ENCODE data around the gene RNF44. TPM values are rescaled to one million over a fixed set of nuclear protein-coding genes. Genes with fewer than 3 reads are reported as not detected.

The RNF44 gene
- total and polyA plus RNA-seq, 2 of the 13 experiments (the other 11 are each of a cell fraction or from before 2014, with no cell fraction given), result 9.2 to 16.8 TPM

DNA sequence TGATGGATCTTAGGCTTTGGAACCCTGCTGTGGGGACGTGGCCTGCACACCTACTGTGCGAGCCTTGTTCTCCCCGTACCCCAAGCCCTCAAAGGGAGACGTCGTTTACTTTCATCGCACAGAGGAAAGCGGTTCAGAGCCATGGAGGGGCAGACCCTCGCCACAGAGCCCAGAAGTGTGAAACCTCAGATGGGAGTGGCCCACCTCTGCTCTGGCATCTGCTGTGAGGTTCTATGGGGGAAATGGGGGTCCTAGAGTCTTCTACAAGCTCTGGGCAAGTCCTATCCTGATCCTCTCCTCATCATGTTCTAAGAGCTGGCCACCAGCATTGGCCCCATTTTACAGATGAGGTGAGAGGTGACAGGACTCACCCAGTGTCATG, 3.7 kb upstream of the RNF44 start:
- Histone ChIP-seq H3K9ac (ENCODE audit: insufficient read depth, low read depth, low read length) (peak overlapping the region; percentile 21; the same call in 1 of the 2 replicates), H4K20me1 (ENCODE audit: insufficient read depth, low read length) (no peaks in the 10 kb centered on the region), H3K4me2 (ENCODE audit: low read depth, low read length) (peak overlapping the region; percentile 93), H3K4me1 (ENCODE audit: insufficient read depth, low read length) (peaks cover 65% of the 10 kb centered on the region), H3K79me2 (ENCODE audit: insufficient read depth, low read length) (peaks cover 6% of the 10 kb centered on the region), H3K9me3 (ENCODE audit: low read length) (no peaks in the 10 kb centered on the region), H3K36me3 (replicated peaks in 1 of 2; ENCODE audit: control insufficient read depth in 1 of 2, insufficient read depth in 2 of 2, low read length in 2 of 2) (no peaks in the 10 kb centered on the region), H3K4me3 (replicated peaks in 1 of 3; ENCODE audit: insufficient read depth in 1 of 3, low read depth in 2 of 3, low read length in 3 of 3) (no peak overlapping the region), H3K27ac (ENCODE audit: extremely low read length, insufficient read depth, low read length) (no peak overlapping the region), H3K27me3 (ENCODE audit: control insufficient read depth in 1 of 2, insufficient read depth in 2 of 2, low read length in 2 of 2) (no peaks in the 10 kb centered on the region; a peak in 1 of 5 replicates), H2AFZ (ENCODE audit: low read length) (no peak overlapping the region)
- DNase-seq (ENCODE audit: low spot score) (no peak), ATAC-seq (no peak), FAIRE-seq (no peak)
- BruUV-seq (replicated peaks), result no TSS peak
- 90% methylated on average over 8 of the region's 8 CpGs for WGBS (ENCODE audit: low lambda C conversion rate)
- intact Hi-C loops (cut with micrococcal nuclease; ENCODE audit: unreplicated experiment), result no loop called here
- no peak for TF ChIP-seq TEAD3 (CRISPR knock-in tag; optimal IDR thresholded peaks at IDR 0.05; ENCODE audit: borderline replicate concordance)
- peak; percentile 59; the same call in 1 of the 2 replicates for TF ChIP-seq ZNF629 (CRISPR knock-in tag; conservative IDR thresholded peaks at IDR 0.05)
- no peak for TF ChIP-seq GLI4 (CRISPR knock-in tag; IDR thresholded peaks at IDR 0.05; ENCODE audit: borderline replicate concordance)
- TF ChIP-seq ZNF790 (CRISPR knock-in tag; IDR thresholded peaks at IDR 0.05; ENCODE audit: borderline replicate concordance), result no peak
- TF ChIP-seq NR2C2 (CRISPR knock-in tag; IDR thresholded peaks at IDR 0.05; ENCODE audit: borderline replicate concordance), result 0 out of 2 replicates have a peak, but pooled peaks have one; percentile 25
- peak; percentile 32; the same call in 1 of the 2 replicates for TF ChIP-seq ZKSCAN1 (IDR thresholded peaks at IDR 0.05; ENCODE audit: low read length)
- ChIA-PET POLR2A (interaction anchor here (7.9 kb wide), 1 partner anchor 6 kb away, joined by 212 read pairs; the partner anchor contains the start of gene CDHR2), CTCF (ENCODE audit: low intra/inter-chr PET ratio, low total read pairs) (no interaction called here)
- in situ Hi-C loops (cut with HindIII; ENCODE audit: extremely low pct_ligation_motif_present, low pct_unique_long_range_greater_than_20kb), result loop anchor here (25.0 kb wide), 1 partner anchor 821 kb away; the partner anchor contains the start of genes LMAN2 and RGS14

- H2AFZ ChIP-seq (ENCODE audit: low read length), result no peak overlapping the region
- H4K20me1 ChIP-seq (ENCODE audit: insufficient read depth, low read length), result peaks cover under 1% of the 10 kb centered on the region; the same call in 1 of the 2 replicates
- H3K4me2 ChIP-seq (ENCODE audit: low read depth, low read length), result no peak overlapping the region
- FAIRE-seq (no peak), ATAC-seq (no peak), DNase-seq (ENCODE audit: low spot score) (no peak)
- no TSS peak for BruUV-seq (replicated peaks)
- peaks cover 62% of the 10 kb centered on the region for H3K4me1 ChIP-seq (ENCODE audit: insufficient read depth, low read length)
- no peak overlapping the region for H3K27ac ChIP-seq (ENCODE audit: extremely low read length, insufficient read depth, low read length)
- CTCF ChIA-PET (ENCODE audit: low intra/inter-chr PET ratio, low total read pairs), result no interaction called here
- peaks cover 11% of the 10 kb centered on the region for H3K79me2 ChIP-seq (ENCODE audit: insufficient read depth, low read length)
- no peaks in the 10 kb centered on the region for H3K9me3 ChIP-seq (ENCODE audit: low read length)
- H3K36me3 ChIP-seq (replicated peaks in 1 of 2; ENCODE audit: control insufficient read depth in 1 of 2, insufficient read depth in 2 of 2, low read length in 2 of 2), result peaks cover 0 to under 1% of the 10 kb centered on the region in 2 experiments; a peak in 1 of 5 replicates
- H3K27me3 ChIP-seq (ENCODE audit: control insufficient read depth in 1 of 2, insufficient read depth in 2 of 2, low read length in 2 of 2), result no peaks in the 10 kb centered on the region; a peak in 1 of 5 replicates
- intact Hi-C loops (cut with micrococcal nuclease; ENCODE audit: unreplicated experiment) (no loop called here), in situ Hi-C loops (cut with HindIII; ENCODE audit: extremely low pct_ligation_motif_present, low pct_unique_long_range_greater_than_20kb) (loop anchor here (25.0 kb wide), 1 partner anchor 822 kb away; the partner anchor contains the start of genes LMAN2 and RGS14)
- 72% methylated on average over 8 of the region's 8 CpGs for WGBS (ENCODE audit: low lambda C conversion rate)
- no peak overlapping the region for H3K4me3 ChIP-seq (replicated peaks in 1 of 3; ENCODE audit: insufficient read depth in 1 of 3, low read depth in 2 of 3, low read length in 3 of 3)
- POLR2A ChIA-PET, result interaction anchor here (0.5 to 7.9 kb wide), 2 partner anchors 7 to 80 kb away, joined by 4 to 212 read pairs; partner anchors contain the start of gene CDHR2
- no peak overlapping the region for H3K9ac ChIP-seq (ENCODE audit: insufficient read depth, low read depth, low read length)
- TF ChIP-seq FOSL2 (CRISPR knock-in tag; IDR thresholded peaks at IDR 0.05) (no peak), UBTF (CRISPR knock-in tag; IDR thresholded peaks at IDR 0.05) (peak; percentile 40; the same call in 1 of the 2 replicates), YEATS4 (CRISPR knock-in tag; IDR thresholded peaks at IDR 0.05; ENCODE audit: borderline replicate concordance) (peak; percentile 52; the same call in 1 of the 2 replicates), GATAD2A (CRISPR knock-in tag; IDR thresholded peaks at IDR 0.05) (peak; percentile 54), NR2C2 (CRISPR knock-in tag; IDR thresholded peaks at IDR 0.05; ENCODE audit: borderline replicate concordance) (peak; percentile 30; the same call in 1 of the 2 replicates), ATF4 (CRISPR knock-in tag; IDR thresholded peaks at IDR 0.05) (peak in 1 of 2 experiments; percentile 98; a peak in 2 of 4 replicates), LRRFIP1 (CRISPR knock-in tag; conservative IDR thresholded peaks at IDR 0.05) (no peak)
These were observed 3.3 kb upstream of the RNF44 start for GRCh38 chr5:176540476-176540899.

Data from HepG2 (cell line).